Psoas muscle (tissue), 8 donors: ENCODE measurements around the gene EVI5L. TPM values are rescaled to one million over a fixed set of nuclear protein-coding genes. Genes with fewer than 3 reads are reported as not detected.

Source experiments
- ATAC-seq, 4 donors: fragments of 200-7000 bp; cut with Tn5 transposase; one replicate each; pipeline ENCODE4 v1.9.1; 2020; ENCODE audit warnings: moderate library complexity in 3 of 4, mild to moderate bottlenecking in 2 of 4
- DNase-seq, 2 donors: peaks; one replicate each; pipeline ENCODE4 v3.0.0-alpha.2; 2020
- H3K27ac ChIP-seq: fragments of 200-600 bp; one replicate; pipeline ENCODE4 v1.8.0; 2022
- H3K27me3 ChIP-seq, 3 donors: fragments of 200-600 bp in 1 of 3; one replicate each; pipeline versions ENCODE4 v1.6.1 to v1.8.0; 2013 to 2022; ENCODE audit warnings: low read length in 2 of 3, mild to moderate bottlenecking in 2 of 3, moderate library complexity in 1 of 3; ENCODE audit not compliant: insufficient read depth in 3 of 3
- H3K36me3 ChIP-seq, 2 donors: fragments of 200-600 bp in 1 of 2; one replicate each; pipeline versions ENCODE4 v1.6.1 to v1.8.0; 2013 to 2022; ENCODE audit warnings: low read depth in 1 of 2, mild to moderate bottlenecking in 1 of 2, moderate library complexity in 1 of 2; ENCODE audit not compliant: insufficient read depth in 1 of 2
- H3K4me1 ChIP-seq: fragments of 200-600 bp; one replicate; pipeline ENCODE4 v1.8.0; 2022
- H3K4me3 ChIP-seq: fragments of 200-600 bp; one replicate; pipeline ENCODE4 v1.8.0; 2022; ENCODE audit warnings: mild to moderate bottlenecking
- H3K9me3 ChIP-seq: fragments of 200-600 bp; one replicate; pipeline ENCODE4 v1.8.0; 2022
- CTCF ChIP-seq: fragments of 200-600 bp; IDR thresholded peaks from one replicate; pipeline ENCODE4 v1.8.0; 2022; ENCODE audit warnings: antibody characterized with exemption
- WGBS, 3 donors: extraction: QIAGEN DNeasy Blood & Tissue Kit; methylation state at CpG; one replicate each; pipeline versions ENCODE4 v1.1.6 to v1.1.7; 2013; 5-methylcytosine and 5-hydroxymethylcytosine counted together
- intact Hi-C, 2 donors: fragments of 100-400 bp; cut with DNase I; formaldehyde crosslinking; loops; one replicate each; pipeline versions ENCODE4 v1.11.0 to v1.14.2; 2022
- polyA plus RNA-seq, 3 donors: library from polyadenylated mRNA; stranded (reverse); fragments of 200-250 nt; gene quantifications; one replicate each; pipeline ENCODE4 v1.2.3, GENCODE V29; 2013
- total RNA-seq, 4 donors: library from RNA; stranded (reverse); fragmentation: NEBNext Ultra II Directional in 2 of 4; extraction: Animal tissue kit (Norgen Biotek cat#: 25700) in 2 of 4; gene quantifications; one replicate each; pipeline versions ENCODE4 v1.2.1 to v1.2.4, GENCODE V29; 2021 to 2023
- donor health status: healthy with polysubstance abuse.
- donor health status: DM: no; HTN: no; CAD: no; lungs with moderate emphysema.
- donor health status: Bipolar disorder and iron deficiency.
- donor health status: healthy.
- donor health status: DM: yes; HTN: yes; CAD: no.
- donor health status: DM: no; HTN: no; CAD: no.
- donor health status: DM: no; HTN: no; CAD: no.
- donor health status: DM: yes; HTN: yes; CAD: no.

The EVI5L gene
- total and polyA plus RNA-seq, 7 donors, result 5.8 to 25.9 (median 13.9) TPM

GRCh38 chr19:7787141-7787540 is 42.9 kb upstream of the EVI5L start:
- no peaks in the 10 kb centered on the region for H3K36me3 ChIP-seq
- peaks cover 0 to 42% (median 4%) of the 10 kb centered on the region in 3 donors for H3K27me3 ChIP-seq
- H3K4me3 ChIP-seq, result peak overlapping the region; percentile 36
- ATAC-seq, result no peak
- H3K9me3 ChIP-seq, result no peaks in the 10 kb centered on the region
- no peak overlapping the region for H3K27ac ChIP-seq
- no peak for TF ChIP-seq CTCF
- 8 to 14% (median 10%) methylated on average over 10 of the region's 10 CpGs for WGBS, 3 donors
- peak in 1 of 2 donors; percentile 27 for DNase-seq
- H3K4me1 ChIP-seq, result no peaks in the 10 kb centered on the region
- intact Hi-C loops, result no loop called here

DNA sequence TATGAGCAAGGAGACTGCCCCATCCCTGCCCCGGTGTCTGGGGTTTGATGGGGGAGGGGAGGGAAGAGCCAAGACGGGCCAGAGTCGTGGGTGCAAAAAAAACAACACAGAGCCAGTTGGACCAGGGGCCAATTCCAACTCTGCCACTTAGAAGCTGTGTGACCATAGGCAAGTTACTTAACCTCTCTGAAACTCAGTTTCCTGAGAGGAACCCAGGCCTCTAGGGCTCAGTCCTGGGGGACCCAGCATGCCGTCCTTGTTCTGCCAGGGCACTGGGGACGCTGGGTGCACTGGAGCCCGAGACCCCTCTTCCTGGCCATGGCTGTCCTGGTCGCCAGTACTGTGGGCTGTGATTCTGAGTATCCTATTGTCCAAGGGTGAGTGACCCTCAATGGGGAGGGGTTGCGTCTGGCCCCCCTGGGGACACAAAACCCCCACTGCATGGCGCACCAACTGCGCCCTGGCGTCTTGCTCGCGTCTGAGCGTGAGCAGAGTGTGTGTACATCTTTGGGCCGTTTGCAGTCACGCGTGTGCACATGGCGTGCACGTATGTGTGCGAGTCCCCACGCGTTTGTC is 42.3 kb upstream of the EVI5L start:
- H3K27me3 ChIP-seq, result peaks cover 0 to 42% (median 4%) of the 10 kb centered on the region in 3 donors
- peak overlapping the region; percentile 36 for H3K4me3 ChIP-seq
- WGBS, 3 donors, result 8 to 12% (median 12%) methylated on average over 22 of the region's 22 CpGs
- ATAC-seq (no peak), DNase-seq (no peak)
- H3K27ac ChIP-seq, result no peak overlapping the region
- intact Hi-C loops, result no loop called here
- no peak for TF ChIP-seq CTCF
- no peaks in the 10 kb centered on the region for H3K4me1 ChIP-seq
- no peaks in the 10 kb centered on the region for H3K9me3 ChIP-seq
- H3K36me3 ChIP-seq, result no peaks in the 10 kb centered on the region

- Histone ChIP-seq H3K4me3 (peak overlapping the region; percentile 36), H3K36me3 (no peaks in the 10 kb centered on the region), H3K27me3 (peaks cover 0 to 42% (median 4%) of the 10 kb centered on the region in 3 donors), H3K9me3 (no peaks in the 10 kb centered on the region), H3K4me1 (no peaks in the 10 kb centered on the region), H3K27ac (no peak overlapping the region)
- TF ChIP-seq CTCF, result no peak
- 1 to 3% (median 3%) methylated on average over 46 to 67 of the region's 67 CpGs for WGBS, 3 donors
- DNase-seq, result no peak
- intact Hi-C loops, result no loop called here
- no peak for ATAC-seq
Observed at GRCh38 chr19:7788178-7788932, 41.7 kb upstream of the EVI5L start.

DNA sequence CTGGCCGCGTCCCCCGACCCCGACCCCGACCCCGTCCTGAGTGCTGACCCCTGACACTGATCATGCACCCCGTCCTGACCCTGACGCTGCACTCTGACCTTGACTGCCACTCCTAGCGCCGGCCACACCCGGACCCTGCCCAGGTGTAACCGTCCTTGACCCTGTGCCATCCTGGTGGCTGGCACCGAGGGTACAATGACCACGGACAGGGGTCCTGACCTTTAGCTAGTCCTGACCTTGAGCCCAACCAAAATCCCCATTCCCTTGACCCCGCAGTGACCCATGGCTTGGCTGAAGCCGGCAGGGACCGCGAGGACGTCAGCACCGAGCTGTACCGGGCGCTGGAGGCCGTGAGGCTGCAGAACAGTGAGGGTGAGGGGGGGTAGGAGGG is 41.1 kb upstream of the EVI5L start:
- H3K27ac ChIP-seq, result no peak overlapping the region
- intact Hi-C loops, result no loop called here
- ATAC-seq, result no peak
- no peak for TF ChIP-seq CTCF
- WGBS, 3 donors, result 2 to 5% (median 2%) methylated on average over 17 to 23 of the region's 23 CpGs
- H3K36me3 ChIP-seq, result no peaks in the 10 kb centered on the region
- no peaks in the 10 kb centered on the region for H3K4me1 ChIP-seq
- no peak for DNase-seq
- no peaks in the 10 kb centered on the region for H3K9me3 ChIP-seq
- H3K4me3 ChIP-seq, result peak overlapping the region; percentile 36
- peaks cover 0 to 37% (median 4%) of the 10 kb centered on the region in 3 donors for H3K27me3 ChIP-seq
